Breast epithelium (tissue), 4 donors: ENCODE results near the gene CEBPB. TPM values are rescaled to one million over a fixed set of nuclear protein-coding genes. Genes with fewer than 3 reads are reported as not detected.
A peak's percentile ranks its signal among the peaks of the same experiment; 100 is the strongest.

ENCODE experiments used
- DNase-seq, 2 donors: peaks; one replicate each; pipeline ENCODE4 v3.0.0-alpha.2; 2019; ENCODE audit warnings: low spot score in 2 of 2
- H3K27ac ChIP-seq, 2 donors: fragments of 200-600 bp; sonication (generic) in 1 of 2; one replicate each; pipeline ENCODE4 v1.5.1; 2016 to 2019; ENCODE audit warnings: mild to moderate bottlenecking in 1 of 2
- H3K27me3 ChIP-seq, 2 donors: fragments of 200-600 bp; sonication (generic) in 1 of 2; one replicate each; pipeline versions ENCODE4 v1.5.1 to v1.6.0; 2017 to 2019; ENCODE audit warnings: control low read depth in 1 of 2, mild to moderate bottlenecking in 1 of 2
- H3K36me3 ChIP-seq: fragments of 200-600 bp; one replicate; pipeline ENCODE4 v1.5.1; 2019
- H3K4me1 ChIP-seq, 2 donors: fragments of 200-600 bp; sonication (generic); one replicate each; pipeline ENCODE4 v1.5.1; 2016 to 2019; ENCODE audit warnings: control low read depth in 1 of 2
- H3K4me3 ChIP-seq, 3 donors: fragments of 200-600 bp; sonication (generic); 1 replicate in 2 of 3; 2 replicates in 1 of 3; pipeline ENCODE4 v1.5.1; 2016 to 2019; ENCODE audit warnings: mild to moderate bottlenecking in 3 of 3, moderate library complexity in 2 of 3
- H3K9me3 ChIP-seq, 2 donors: fragments of 200-600 bp; sonication (generic) in 1 of 2; one replicate each; pipeline ENCODE4 v1.5.1; 2016 to 2019; ENCODE audit warnings: control low read depth in 1 of 2
- CTCF ChIP-seq, 3 donors: fragments of 450-650 bp; IDR thresholded peaks; one replicate each; pipeline ENCODE4 v1.5.1; 2016 to 2017; ENCODE audit warnings: antibody characterized with exemption in 3 of 3, mild to moderate bottlenecking in 3 of 3, moderate library complexity in 3 of 3
- POLR2A ChIP-seq: fragments of 450-650 bp; IDR thresholded peaks from one replicate; pipeline ENCODE4 v1.6.1; 2016; ENCODE audit warnings: antibody characterized with exemption, mild to moderate bottlenecking, moderate library complexity
- POLR2AphosphoS5 ChIP-seq, 3 donors: sonication (generic); formaldehyde crosslinking; IDR thresholded peaks; one replicate each; pipeline ENCODE4 v1.6.1; 2017; ENCODE audit warnings: antibody characterized with exemption in 3 of 3
- intact Hi-C: fragments of 100-400 bp; cut with DNase I; formaldehyde crosslinking; loops from one replicate; pipeline ENCODE4 v1.15.1; 2023; ENCODE audit warnings: low total_unique reads
- total RNA-seq, 3 donors: library from RNA; depleted of rRNA; stranded (reverse); fragments of >200 nt; gene quantifications; one replicate each; pipeline ENCODE4 v1.1.0, GENCODE V29; 2016

The CEBPB gene
- total RNA-seq, 3 donors from 2014 or later, result 137 to 177 (median 149) TPM

GRCh38 chr20:50194422-50194830 is 3.8 kb downstream of the CEBPB start:
- TF ChIP-seq CTCF (IDR thresholded peaks at IDR 0.05) (no peak), POLR2AphosphoS5 (IDR thresholded peaks at IDR 0.05) (peak in 1 of 3 donors; percentile 60)
- Histone ChIP-seq H3K9me3 (no peaks in the 10 kb centered on the region), H3K27me3 (no peaks in the 10 kb centered on the region), H3K4me1 (peaks cover 0 to 8% of the 10 kb centered on the region in 2 donors), H3K27ac (peak overlapping the region; percentile 94 to 99), H3K4me3 (peak overlapping the region; percentile 87 to 95 (median 89)), H3K36me3 (no peaks in the 10 kb centered on the region)
- intact Hi-C loops, result no loop called here
- DNase-seq, result no peak

- peak overlapping the region; percentile 94 to 99 for H3K27ac ChIP-seq
Observed at GRCh38 chr20:50194831-50195523, 4.3 kb downstream of the CEBPB start.

GRCh38 chr20:50195524-50196120 is 5.0 kb downstream of the CEBPB start:
- DNase-seq, result no peak
- intact Hi-C loops, result no loop called here

More at GRCh38 chr20:50194831-50195523, 4.3 kb downstream of the CEBPB start:
- no peak for DNase-seq
- no peaks in the 10 kb centered on the region for H3K9me3 ChIP-seq
- no peaks in the 10 kb centered on the region for H3K27me3 ChIP-seq
- TF ChIP-seq POLR2A (no peak), CTCF (IDR thresholded peaks at IDR 0.05) (no peak), POLR2AphosphoS5 (IDR thresholded peaks at IDR 0.05) (peak in 1 of 3 donors; percentile 45)
- H3K4me1 ChIP-seq, result peaks cover 0 to 8% of the 10 kb centered on the region in 2 donors
- peak overlapping the region; percentile 87 to 95 (median 89) for H3K4me3 ChIP-seq
- no peaks in the 10 kb centered on the region for H3K36me3 ChIP-seq
- intact Hi-C loops, result no loop called here

GRCh38 chr20:50196248-50196647 is 5.6 kb downstream of the CEBPB start:
- Histone ChIP-seq H3K4me1 (peaks cover 0 to 8% of the 10 kb centered on the region in 2 donors), H3K9me3 (no peaks in the 10 kb centered on the region), H3K27ac (peak overlapping the region; percentile 13 to 53), H3K36me3 (no peaks in the 10 kb centered on the region), H3K4me3 (no peak overlapping the region), H3K27me3 (no peaks in the 10 kb centered on the region)
- intact Hi-C loops, result no loop called here
- no peak for DNase-seq
- TF ChIP-seq POLR2AphosphoS5 (IDR thresholded peaks at IDR 0.05), result no peak
- TF ChIP-seq POLR2A, result no peak

More at GRCh38 chr20:50195524-50196120, 5.0 kb downstream of the CEBPB start:
- Histone ChIP-seq H3K4me3 (peak overlapping the region in 2 of 3 donors; percentile 87 to 89), H3K27ac (peak overlapping the region; percentile 94 to 99), H3K27me3 (no peaks in the 10 kb centered on the region), H3K4me1 (peaks cover 0 to 8% of the 10 kb centered on the region in 2 donors), H3K36me3 (no peaks in the 10 kb centered on the region), H3K9me3 (no peaks in the 10 kb centered on the region)
- TF ChIP-seq POLR2AphosphoS5 (IDR thresholded peaks at IDR 0.05) (no peak), CTCF (IDR thresholded peaks at IDR 0.05) (no peak), POLR2A (no peak)

GRCh38 chr20:50196896-50197295 is 6.3 kb downstream of the CEBPB start:
- peaks cover 0 to 8% of the 10 kb centered on the region in 2 donors for H3K4me1 ChIP-seq
- no peak overlapping the region for H3K4me3 ChIP-seq
- intact Hi-C loops, result no loop called here
- DNase-seq, result no peak
- no peaks in the 10 kb centered on the region for H3K9me3 ChIP-seq
- H3K27me3 ChIP-seq, result no peaks in the 10 kb centered on the region
- no peaks in the 10 kb centered on the region for H3K36me3 ChIP-seq
- H3K27ac ChIP-seq, result peak overlapping the region; percentile 46 to 53
- no peak for TF ChIP-seq POLR2A
- TF ChIP-seq CTCF (IDR thresholded peaks at IDR 0.05), result no peak
- no peak for TF ChIP-seq POLR2AphosphoS5 (IDR thresholded peaks at IDR 0.05)
